Ammon's horn (tissue), 1 donor: ENCODE data around the gene VSIG10.
"Not testable (repeated sequence)": the region's sequence is repeated elsewhere in the genome, so short reads cannot be mapped to it uniquely, and the experiment has no call there.

Experiments
- DNase-seq: peaks from one replicate; pipeline ENCODE4 v3.0.0-alpha.2; 2016; ENCODE audit warnings: low spot score

Gene VSIG10

GRCh38 chr12:118107011-118107410 lies 3.2 kb upstream of the VSIG10 start:
- DNase-seq, result no peak

- peak; percentile 8 for DNase-seq
Observed at GRCh38 chr12:118103201-118103600, 610 bp downstream of the VSIG10 start.

- DNase-seq, result no peak
Observed at GRCh38 chr12:118102609-118103008, 1.2 kb downstream of the VSIG10 start.

- DNase-seq, result no peak
Observed at GRCh38 chr12:118102070-118102469, 1.7 kb downstream of the VSIG10 start.

- DNase-seq, result no peak
Observed at GRCh38 chr12:118101051-118101450, 2.8 kb downstream of the VSIG10 start.

- DNase-seq, result no peak
Observed at GRCh38 chr12:118098911-118099671, 4.7 kb downstream of the VSIG10 start.

GRCh38 chr12:118098401-118098800 lies 5.4 kb downstream of the VSIG10 start:
- DNase-seq, result no peak

- DNase-seq, result no peak
Observed at GRCh38 chr12:118094039-118094438, 9.8 kb downstream of the VSIG10 start.

GRCh38 chr12:118089782-118090181 lies 14.0 kb downstream of the VSIG10 start:
- DNase-seq, result no peak

- no peak for DNase-seq
Observed at GRCh38 chr12:118082161-118082560, 21.6 kb downstream of the VSIG10 start.

GRCh38 chr12:118081521-118081920 lies 22.3 kb downstream of the VSIG10 start:
- DNase-seq, result not testable (repeated sequence)

GRCh38 chr12:118073768-118074167 lies 30.0 kb downstream of the VSIG10 start:
- no peak for DNase-seq

GRCh38 chr12:118070650-118071049 lies 33.2 kb downstream of the VSIG10 start:
- DNase-seq, result no peak

GRCh38 chr12:118068445-118068844 lies 35.4 kb downstream of the VSIG10 start:
- no peak for DNase-seq

GRCh38 chr12:118065380-118065779 lies 38.4 kb downstream of the VSIG10 start:
- no peak for DNase-seq

- DNase-seq, result no peak
Observed at GRCh38 chr12:118064608-118065007, 39.2 kb downstream of the VSIG10 start.

- DNase-seq, result no peak
Observed at GRCh38 chr12:118063576-118064391, 40.0 kb downstream of the VSIG10 start.

- peak; percentile 54 for DNase-seq
Observed at GRCh38 chr12:118061873-118062843, 41.7 kb downstream of the VSIG10 start.

GRCh38 chr12:118061011-118061872 lies 42.6 kb downstream of the VSIG10 start, which contains the start of gene WSB2:
Gene WSB2 (minus strand): TSS chr12:118061179. CDS start chr12:118061048, 131 bp downstream.
- DNase-seq, result peak; percentile 80

- DNase-seq, result peak; percentile 48
Observed at GRCh38 chr12:118060301-118061010, 43.4 kb downstream of the VSIG10 start.
